ENCODE data around the gene GYPC.

The GYPC gene

DNA sequence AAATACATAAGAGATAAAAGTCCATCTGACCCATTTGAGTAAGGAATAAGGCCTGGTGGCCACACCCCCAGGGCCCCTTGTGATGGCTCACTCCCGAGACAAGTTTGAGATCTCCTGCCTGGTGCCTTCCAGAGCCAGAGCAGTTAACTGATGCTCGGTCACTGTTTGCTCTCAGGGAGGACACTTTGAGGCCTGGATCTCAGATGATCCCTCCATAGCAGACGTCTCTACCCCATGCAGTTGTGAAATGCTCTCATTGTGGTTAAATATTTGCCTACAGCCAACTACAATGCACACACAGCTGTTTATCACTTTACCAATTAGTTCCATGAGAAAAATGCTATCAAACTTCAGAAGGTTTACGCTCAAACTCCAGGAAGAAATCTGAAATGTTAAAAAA lies 12.3 kb downstream of the GYPC start:
- no peak for ATAC-seq
- TF ChIP-seq ZFP30 (CRISPR knock-in tag; IDR thresholded peaks at IDR 0.05) (no peak), TCF4 (CRISPR knock-in tag; IDR thresholded peaks at IDR 0.05; ENCODE audit: borderline replicate concordance) (no peak), BACH2 (CRISPR knock-in tag; IDR thresholded peaks at IDR 0.05; ENCODE audit: borderline replicate concordance) (no peak), ESRRG (CRISPR knock-in tag; IDR thresholded peaks at IDR 0.05) (no peak), ZFP3 (CRISPR knock-in tag; IDR thresholded peaks at IDR 0.05) (no peak)
- TF ChIP-seq, protein P1, sequence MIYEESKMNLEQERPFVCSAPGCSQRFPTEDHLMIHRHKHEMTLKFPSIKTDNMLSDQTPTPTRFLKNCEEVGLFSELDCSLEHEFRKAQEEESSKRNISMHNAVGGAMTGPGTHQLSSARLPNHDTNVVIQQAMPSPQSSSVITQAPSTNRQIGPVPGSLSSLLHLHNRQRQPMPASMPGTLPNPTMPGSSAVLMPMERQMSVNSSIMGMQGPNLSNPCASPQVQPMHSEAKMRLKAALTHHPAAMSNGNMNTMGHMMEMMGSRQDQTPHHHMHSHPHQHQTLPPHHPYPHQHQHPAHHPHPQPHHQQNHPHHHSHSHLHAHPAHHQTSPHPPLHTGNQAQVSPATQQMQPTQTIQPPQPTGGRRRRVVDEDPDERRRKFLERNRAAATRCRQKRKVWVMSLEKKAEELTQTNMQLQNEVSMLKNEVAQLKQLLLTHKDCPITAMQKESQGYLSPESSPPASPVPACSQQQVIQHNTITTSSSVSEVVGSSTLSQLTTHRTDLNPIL (CRISPR knock-in tag; IDR thresholded peaks at IDR 0.05; ENCODE audit: low read depth), result no peak

DNA sequence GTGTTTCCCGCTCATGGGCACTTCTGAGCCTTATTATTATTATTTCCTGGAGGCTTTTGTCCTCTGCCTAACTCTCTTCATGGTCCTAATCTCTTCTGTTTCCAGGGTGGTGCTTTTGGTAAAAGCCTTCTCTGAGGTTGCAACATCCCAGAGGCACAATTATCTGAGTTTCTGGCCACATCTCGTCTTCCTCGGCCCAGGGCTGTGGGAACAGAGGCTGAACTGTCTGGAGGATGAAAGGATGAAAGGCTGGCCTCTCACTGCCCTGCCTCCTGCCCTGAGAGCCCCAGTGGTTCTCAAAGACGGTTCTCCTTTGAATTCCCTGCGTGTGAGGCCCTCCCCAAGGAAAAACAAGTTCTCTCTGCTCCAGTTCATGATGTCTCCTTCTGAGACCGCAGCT lies 13.8 kb downstream of the GYPC start:
- no peak for ATAC-seq
- TF ChIP-seq, protein P2, sequence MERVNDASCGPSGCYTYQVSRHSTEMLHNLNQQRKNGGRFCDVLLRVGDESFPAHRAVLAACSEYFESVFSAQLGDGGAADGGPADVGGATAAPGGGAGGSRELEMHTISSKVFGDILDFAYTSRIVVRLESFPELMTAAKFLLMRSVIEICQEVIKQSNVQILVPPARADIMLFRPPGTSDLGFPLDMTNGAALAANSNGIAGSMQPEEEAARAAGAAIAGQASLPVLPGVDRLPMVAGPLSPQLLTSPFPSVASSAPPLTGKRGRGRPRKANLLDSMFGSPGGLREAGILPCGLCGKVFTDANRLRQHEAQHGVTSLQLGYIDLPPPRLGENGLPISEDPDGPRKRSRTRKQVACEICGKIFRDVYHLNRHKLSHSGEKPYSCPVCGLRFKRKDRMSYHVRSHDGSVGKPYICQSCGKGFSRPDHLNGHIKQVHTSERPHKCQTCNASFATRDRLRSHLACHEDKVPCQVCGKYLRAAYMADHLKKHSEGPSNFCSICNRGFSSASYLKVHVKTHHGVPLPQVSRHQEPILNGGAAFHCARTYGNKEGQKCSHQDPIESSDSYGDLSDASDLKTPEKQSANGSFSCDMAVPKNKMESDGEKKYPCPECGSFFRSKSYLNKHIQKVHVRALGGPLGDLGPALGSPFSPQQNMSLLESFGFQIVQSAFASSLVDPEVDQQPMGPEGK (CRISPR knock-in tag; IDR thresholded peaks at IDR 0.05; ENCODE audit: borderline replicate concordance), result no peak
- no peak for TF ChIP-seq PPARA (CRISPR knock-in tag; IDR thresholded peaks at IDR 0.05; ENCODE audit: borderline replicate concordance)
- TF ChIP-seq TCF4 (CRISPR knock-in tag; IDR thresholded peaks at IDR 0.05; ENCODE audit: borderline replicate concordance), result no peak
- no peak for TF ChIP-seq GLIS3 (CRISPR knock-in tag; IDR thresholded peaks at IDR 0.05)
- no peak for TF ChIP-seq ISL1 (CRISPR knock-in tag; IDR thresholded peaks at IDR 0.05)
- TF ChIP-seq SNAI2 (CRISPR knock-in tag; IDR thresholded peaks at IDR 0.05), result no peak
- TF ChIP-seq ESRRG (CRISPR knock-in tag; IDR thresholded peaks at IDR 0.05), result no peak
- TF ChIP-seq ZFP30 (CRISPR knock-in tag; IDR thresholded peaks at IDR 0.05), result no peak
- no peak for TF ChIP-seq BACH2 (CRISPR knock-in tag; IDR thresholded peaks at IDR 0.05; ENCODE audit: borderline replicate concordance)
- TF ChIP-seq, protein P3, sequence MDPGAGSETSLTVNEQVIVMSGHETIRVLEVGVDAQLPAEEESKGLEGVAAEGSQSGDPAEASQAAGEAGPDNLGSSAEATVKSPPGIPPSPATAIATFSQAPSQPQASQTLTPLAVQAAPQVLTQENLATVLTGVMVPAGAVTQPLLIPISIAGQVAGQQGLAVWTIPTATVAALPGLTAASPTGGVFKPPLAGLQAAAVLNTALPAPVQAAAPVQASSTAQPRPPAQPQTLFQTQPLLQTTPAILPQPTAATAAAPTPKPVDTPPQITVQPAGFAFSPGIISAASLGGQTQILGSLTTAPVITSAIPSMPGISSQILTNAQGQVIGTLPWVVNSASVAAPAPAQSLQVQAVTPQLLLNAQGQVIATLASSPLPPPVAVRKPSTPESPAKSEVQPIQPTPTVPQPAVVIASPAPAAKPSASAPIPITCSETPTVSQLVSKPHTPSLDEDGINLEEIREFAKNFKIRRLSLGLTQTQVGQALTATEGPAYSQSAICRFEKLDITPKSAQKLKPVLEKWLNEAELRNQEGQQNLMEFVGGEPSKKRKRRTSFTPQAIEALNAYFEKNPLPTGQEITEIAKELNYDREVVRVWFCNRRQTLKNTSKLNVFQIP (CRISPR knock-in tag; IDR thresholded peaks at IDR 0.05; ENCODE audit: borderline replicate concordance, low read depth), result no peak
- TF ChIP-seq TOX (CRISPR knock-in tag; IDR thresholded peaks at IDR 0.05; ENCODE audit: borderline replicate concordance), result no peak
- TF ChIP-seq ZNF70 (CRISPR knock-in tag; IDR thresholded peaks at IDR 0.05), result no peak

DNA sequence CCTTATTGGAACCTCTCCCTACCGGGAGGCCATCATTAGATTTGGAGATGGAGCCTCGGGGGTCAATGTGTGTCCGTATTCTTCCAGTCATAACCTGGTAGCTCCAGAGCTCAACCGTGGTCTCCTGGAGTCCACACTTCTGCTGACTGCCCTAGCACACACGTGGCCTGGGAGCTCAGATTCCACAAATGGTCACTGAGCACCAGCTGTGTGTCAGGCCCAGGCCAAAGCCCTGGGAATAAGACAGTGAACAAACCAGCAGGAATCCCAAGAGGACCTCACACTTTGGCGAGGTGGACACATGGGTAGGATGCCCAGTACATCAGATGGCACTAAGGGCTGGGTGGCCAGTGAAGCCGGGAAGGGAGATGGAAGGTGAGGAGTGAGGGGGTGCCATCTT lies 15.5 kb downstream of the GYPC start:
- no peak for ATAC-seq
- TF ChIP-seq ISL1 (CRISPR knock-in tag; IDR thresholded peaks at IDR 0.05), result no peak
- no peak for TF ChIP-seq ZNF8 (CRISPR knock-in tag; IDR thresholded peaks at IDR 0.05)
- no peak for TF ChIP-seq CSDC2 (CRISPR knock-in tag; IDR thresholded peaks at IDR 0.05)
- no peak for TF ChIP-seq ZFP3 (CRISPR knock-in tag; IDR thresholded peaks at IDR 0.05)
- TF ChIP-seq OSR1 (CRISPR knock-in tag; IDR thresholded peaks at IDR 0.05), result no peak

DNA sequence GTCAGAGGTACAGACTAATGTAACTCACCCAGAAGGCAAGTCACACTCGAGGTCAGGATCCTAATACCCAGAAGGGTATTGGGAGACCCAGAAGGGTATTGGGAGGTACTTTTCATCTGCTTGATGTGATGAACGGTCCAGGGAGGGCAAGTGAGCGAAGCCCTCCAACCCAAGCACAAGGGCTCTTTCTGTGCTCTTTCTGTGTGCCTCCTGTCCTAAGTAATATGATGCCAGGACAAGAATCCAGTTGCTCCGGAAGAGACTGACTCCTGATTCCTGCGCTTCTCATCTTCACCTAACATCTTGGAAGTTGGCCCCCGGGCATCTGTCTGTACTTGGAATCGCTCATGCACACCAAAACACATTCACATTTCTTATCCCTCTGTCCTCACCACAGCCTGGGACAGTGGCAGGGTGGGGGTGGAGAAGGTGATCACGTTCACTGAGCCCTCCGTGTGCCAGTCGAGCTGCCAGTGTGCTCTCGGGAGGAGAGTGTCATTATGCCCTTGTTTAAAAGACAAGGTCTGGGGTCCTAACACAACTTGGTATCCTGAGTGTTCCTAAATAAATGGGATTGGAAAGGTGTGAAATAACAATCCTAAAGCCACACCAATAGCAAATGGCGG lies 17.1 kb downstream of the GYPC start:
- TF ChIP-seq CSDC2 (CRISPR knock-in tag; IDR thresholded peaks at IDR 0.05) (no peak), ZFP3 (CRISPR knock-in tag; IDR thresholded peaks at IDR 0.05) (no peak), ESRRG (CRISPR knock-in tag; IDR thresholded peaks at IDR 0.05) (no peak), ARNTL (CRISPR knock-in tag; IDR thresholded peaks at IDR 0.05; ENCODE audit: borderline replicate concordance, low read depth) (no peak), ZNF70 (CRISPR knock-in tag; IDR thresholded peaks at IDR 0.05) (no peak), TOX (CRISPR knock-in tag; IDR thresholded peaks at IDR 0.05; ENCODE audit: borderline replicate concordance) (no peak), RARB (CRISPR knock-in tag; IDR thresholded peaks at IDR 0.05) (no peak), PPARA (CRISPR knock-in tag; IDR thresholded peaks at IDR 0.05; ENCODE audit: borderline replicate concordance) (no peak)
- TF ChIP-seq, protein P2 (CRISPR knock-in tag; IDR thresholded peaks at IDR 0.05; ENCODE audit: borderline replicate concordance), result no peak
- TF ChIP-seq, protein P1 (CRISPR knock-in tag; IDR thresholded peaks at IDR 0.05; ENCODE audit: low read depth), result no peak
- TF ChIP-seq, protein P4, sequence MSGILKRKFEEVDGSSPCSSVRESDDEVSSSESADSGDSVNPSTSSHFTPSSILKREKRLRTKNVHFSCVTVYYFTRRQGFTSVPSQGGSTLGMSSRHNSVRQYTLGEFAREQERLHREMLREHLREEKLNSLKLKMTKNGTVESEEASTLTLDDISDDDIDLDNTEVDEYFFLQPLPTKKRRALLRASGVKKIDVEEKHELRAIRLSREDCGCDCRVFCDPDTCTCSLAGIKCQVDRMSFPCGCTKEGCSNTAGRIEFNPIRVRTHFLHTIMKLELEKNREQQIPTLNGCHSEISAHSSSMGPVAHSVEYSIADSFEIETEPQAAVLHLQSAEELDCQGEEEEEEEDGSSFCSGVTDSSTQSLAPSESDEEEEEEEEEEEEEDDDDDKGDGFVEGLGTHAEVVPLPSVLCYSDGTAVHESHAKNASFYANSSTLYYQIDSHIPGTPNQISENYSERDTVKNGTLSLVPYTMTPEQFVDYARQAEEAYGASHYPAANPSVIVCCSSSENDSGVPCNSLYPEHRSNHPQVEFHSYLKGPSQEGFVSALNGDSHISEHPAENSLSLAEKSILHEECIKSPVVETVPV (CRISPR knock-in tag; IDR thresholded peaks at IDR 0.05), result no peak
- ATAC-seq, result no peak

All from SK-N-SH treated with all-trans-retinoic acid at 6 μM for 48 hours (cell line).